Thyroid gland (tissue), 4 donors: ENCODE measurements around the gene SWT1.

Experiments
- CTCF ChIP-seq, 6 experiments: fragments of 200-600 bp in 3 of 6; fragments of 450-650 bp in 3 of 6; sonication (generic) in 3 of 6; IDR thresholded peaks; one replicate each; pipeline ENCODE4 v1.5.1; 2016 to 2019; ENCODE audit warnings: antibody characterized with exemption in 6 of 6, mild to moderate bottlenecking in 2 of 6, inconsistent platforms in 1 of 6, moderate library complexity in 1 of 6
- POLR2A ChIP-seq, 2 donors: fragments of 450-650 bp; IDR thresholded peaks; one replicate each; pipeline ENCODE4 v1.6.1; 2017; ENCODE audit warnings: antibody characterized with exemption in 2 of 2, mild to moderate bottlenecking in 2 of 2, moderate library complexity in 1 of 2

- TF ChIP-seq CTCF (IDR thresholded peaks at IDR 0.05) (no peak), POLR2A (IDR thresholded peaks at IDR 0.05) (no peak)
Measured at GRCh38 chr1:185237661-185238060, 80.7 kb downstream of the SWT1 start.
